HepG2 (cell line): ENCODE data around the gene PXMP2. TPM values are rescaled to one million over a fixed set of nuclear protein-coding genes. Genes with fewer than 3 reads are reported as not detected.

Source experiments
- ATAC-seq: fragments of 200-7000 bp; cut with Tn5 transposase; 3 replicates; pipeline ENCODE4 v1.9.1; 2020; ENCODE audit warnings: mild to moderate bottlenecking, moderate library complexity
- BruUV-seq: library from RNA; stranded (reverse); fragments of 400-500 nt; replicated peaks from 2 replicates; lab custom pipeline; 2021; lab: Mats Ljungman, UMichigan
- CTCF ChIA-PET: fragments of 300-600 bp; formaldehyde crosslinking; extraction: SDS; loops from one replicate; lab custom pipeline; 2021; ENCODE audit warnings: low total read pairs, inconsistent platforms, low intra/inter-chr PET ratio; lab: Yijun Ruan, JAX
- POLR2A ChIA-PET: fragments of 350-600 bp; sonication (Branson Sonifier 250); formaldehyde crosslinking; loops from one replicate; lab custom pipeline; 2020; ENCODE audit warnings: antibody characterized with exemption, inconsistent platforms; lab: Yijun Ruan, JAX
- DNase-seq: peaks from one replicate; pipeline ENCODE4 v3.0.0-alpha.2; 2015; ENCODE audit warnings: low spot score
- FAIRE-seq: peaks from 3 replicates; lab custom pipeline; 2011; peaks lifted over from hg19 to GRCh38; lab: Jason Lieb, UNC
- H2AFZ ChIP-seq: one replicate; pipeline ENCODE4 v1.6.1; 2011; ENCODE audit warnings: low read length, inconsistent platforms
- H3K27ac ChIP-seq: fragments of 300-600 bp; 3 replicates; pipeline ENCODE4 v1.8.0; 2011; ENCODE audit warnings: mixed run types, mild to moderate bottlenecking, mixed read lengths, low read length, inconsistent platforms; ENCODE audit not compliant: insufficient read depth; ENCODE audit errors: extremely low read length
- H3K27me3 ChIP-seq, 2 experiments: fragments of 200-600 bp in 1 of 2; 2 replicates in 1 of 2; 3 replicates in 1 of 2; pipeline versions ENCODE4 v1.6.0 to v1.8.0; 2011; ENCODE audit warnings: low read length in 2 of 2, mild to moderate bottlenecking in 2 of 2, moderate library complexity in 2 of 2, inconsistent platforms in 1 of 2; ENCODE audit not compliant: insufficient read depth in 2 of 2, control insufficient read depth in 1 of 2
- H3K36me3 ChIP-seq, 2 experiments: fragments of 200-600 bp in 1 of 2; replicated peaks in 1 of 2; 2 replicates in 1 of 2; 3 replicates in 1 of 2; pipeline versions ENCODE4 v1.5.1 to v1.8.0; 2011; ENCODE audit warnings: low read length in 2 of 2, inconsistent platforms in 1 of 2; ENCODE audit not compliant: insufficient read depth in 2 of 2, control insufficient read depth in 1 of 2
- H3K4me1 ChIP-seq: 2 replicates; pipeline ENCODE4 v1.5.1; 2012; ENCODE audit warnings: low read length, inconsistent platforms; ENCODE audit not compliant: insufficient read depth
- H3K4me2 ChIP-seq: 2 replicates; pipeline ENCODE4 v1.6.0; 2011; ENCODE audit warnings: low read depth, low read length, inconsistent platforms
- H3K4me3 ChIP-seq, 3 experiments: fragments of 200-600 bp in 1 of 3; sonication (generic), shearing (Covaris generic) in 1 of 3; replicated peaks in 1 of 3; 2 replicates each; pipeline ENCODE4 v1.5.1; 2011 to 2016; ENCODE audit warnings: low read length in 3 of 3, inconsistent platforms in 2 of 3, low read depth in 2 of 3, mild to moderate bottlenecking in 2 of 3, control low read depth in 1 of 3, mixed read lengths in 1 of 3; ENCODE audit not compliant: insufficient read depth in 1 of 3
- H3K79me2 ChIP-seq: one replicate; pipeline ENCODE4 v1.6.1; 2011; ENCODE audit warnings: low read length, inconsistent platforms; ENCODE audit not compliant: insufficient read depth
- H3K9ac ChIP-seq: 2 replicates; pipeline ENCODE4 v1.6.0; 2011; ENCODE audit warnings: mild to moderate bottlenecking, low read depth, low read length, inconsistent platforms; ENCODE audit not compliant: insufficient read depth
- H3K9me3 ChIP-seq: 2 replicates; pipeline ENCODE4 v1.5.1; 2012; ENCODE audit warnings: mild to moderate bottlenecking, low read length
- H4K20me1 ChIP-seq: 2 replicates; pipeline ENCODE4 v1.6.0; 2011; ENCODE audit warnings: inconsistent platforms, mild to moderate bottlenecking, low read length, moderate library complexity; ENCODE audit not compliant: insufficient read depth
- EHMT2 ChIP-seq: fragments of 200-600 bp; sonication (generic); IDR thresholded peaks from 2 replicates; pipeline ENCODE4 v1.7.0; 2017; ENCODE audit warnings: antibody characterized with exemption, low read depth, low read length, borderline replicate concordance
- FOXA1 ChIP-seq, 2 experiments: fragments of 450-650 bp in 1 of 2; sonication (generic) in 1 of 2; formaldehyde crosslinking in 1 of 2; IDR thresholded peaks; 2 replicates each; pipeline versions ENCODE4 v1.4.0 to v1.6.1; 2016 to 2020; ENCODE audit warnings: missing genetic modification reagents in 1 of 2
- TRIM24 ChIP-seq: sonication (generic); formaldehyde crosslinking; IDR thresholded peaks from 2 replicates; pipeline ENCODE4 v1.8.0; 2022; ENCODE audit warnings: mild to moderate bottlenecking, missing genetic modification reagents
- ZFP36L1 ChIP-seq: sonication (generic); formaldehyde crosslinking; IDR thresholded peaks from 2 replicates; pipeline ENCODE4 v1.8.0; 2022; ENCODE audit warnings: mild to moderate bottlenecking, missing genetic modification reagents, moderate library complexity
- ZFP62 ChIP-seq: sonication (generic); formaldehyde crosslinking; IDR thresholded peaks from 2 replicates; pipeline ENCODE4 v1.4.0; 2020; ENCODE audit warnings: missing genetic modification reagents
- ZNF121 ChIP-seq: sonication (generic); formaldehyde crosslinking; IDR thresholded peaks from 2 replicates; pipeline ENCODE4 v1.5.0; 2020; ENCODE audit warnings: mild to moderate bottlenecking, missing genetic modification reagents
- ZNF20 ChIP-seq: sonication (generic); formaldehyde crosslinking; IDR thresholded peaks from 2 replicates; pipeline ENCODE4 v1.4.0; 2020; ENCODE audit warnings: mild to moderate bottlenecking, moderate library complexity, missing genetic modification reagents
- ZNF496 ChIP-seq: sonication (generic); formaldehyde crosslinking; IDR thresholded peaks from 2 replicates; pipeline ENCODE4 v1.8.1; 2023; ENCODE audit warnings: mild to moderate bottlenecking, moderate library complexity, missing genetic modification reagents; ENCODE audit not compliant: insufficient replicate concordance
- ZSCAN21 ChIP-seq: sonication (generic); formaldehyde crosslinking; IDR thresholded peaks from 2 replicates; pipeline ENCODE4 v1.8.0; 2022; ENCODE audit warnings: mild to moderate bottlenecking, missing genetic modification reagents, moderate library complexity, borderline replicate concordance
- WGBS: methylation state at CpG from one replicate; pipeline ENCODE4 v1.1.6; 2017; ENCODE audit warnings: low lambda C conversion rate; 5-methylcytosine and 5-hydroxymethylcytosine counted together
- in situ Hi-C: cut with HindIII; loops from 2 replicates; pipeline ENCODE4 v1.10.0; 2017; ENCODE audit warnings: low pct_unique_long_range_greater_than_20kb; ENCODE audit not compliant: extremely low pct_ligation_motif_present
- intact Hi-C: fragments of 100-400 bp; cut with micrococcal nuclease; formaldehyde crosslinking; loops from one replicate; pipeline ENCODE4 v1.10.0; 2022; ENCODE audit not compliant: unreplicated experiment
- polyA plus RNA-seq, 8 experiments: library from polyadenylated mRNA; depleted of rRNA in 3 of 8; stranded (reverse) in 7 of 8; unstranded in 1 of 8; fragments of >200 nt; fragmentation: Illumina TruSeq in 4 of 8; extraction: Trizol in 4 of 8; gene quantifications; 2 replicates each; pipeline versions ENCODE4 v1.2.1 to v1.2.3, GENCODE V29; 2011 to 2016; ENCODE audit warnings: low read depth in 4 of 8, missing spikeins in 1 of 8, mixed read lengths in 1 of 8; ENCODE audit not compliant: insufficient read depth in 1 of 8
- total RNA-seq, 5 experiments: library from RNA; depleted of rRNA; stranded (reverse); fragments of >200 nt; fragmentation: Illumina TruSeq; extraction: Trizol; gene quantifications; 2 replicates each; pipeline ENCODE4 v1.2.3, GENCODE V29; 2016; ENCODE audit warnings: low read depth in 1 of 5
- TF ChIP-seq, protein P1 (sequence below): sonication (generic); formaldehyde crosslinking; IDR thresholded peaks from 2 replicates; pipeline ENCODE4 v1.5.0; 2020; ENCODE audit warnings: mild to moderate bottlenecking, missing genetic modification reagents
- TF ChIP-seq, protein P2 (sequence below): sonication (generic); formaldehyde crosslinking; IDR thresholded peaks from 2 replicates; pipeline ENCODE4 v1.4.0; 2020; ENCODE audit warnings: mild to moderate bottlenecking, missing genetic modification reagents
- TF ChIP-seq, protein P3 (sequence below): sonication (generic); formaldehyde crosslinking; IDR thresholded peaks from 2 replicates; pipeline ENCODE4 v1.9.0; 2021; ENCODE audit warnings: missing genetic modification reagents, borderline replicate concordance

The PXMP2 gene
- total and polyA plus RNA-seq, 2 of the 13 experiments (the other 11 are each of a cell fraction or from before 2014, with no cell fraction given): 25.5 to 42.9 TPM

DNA sequence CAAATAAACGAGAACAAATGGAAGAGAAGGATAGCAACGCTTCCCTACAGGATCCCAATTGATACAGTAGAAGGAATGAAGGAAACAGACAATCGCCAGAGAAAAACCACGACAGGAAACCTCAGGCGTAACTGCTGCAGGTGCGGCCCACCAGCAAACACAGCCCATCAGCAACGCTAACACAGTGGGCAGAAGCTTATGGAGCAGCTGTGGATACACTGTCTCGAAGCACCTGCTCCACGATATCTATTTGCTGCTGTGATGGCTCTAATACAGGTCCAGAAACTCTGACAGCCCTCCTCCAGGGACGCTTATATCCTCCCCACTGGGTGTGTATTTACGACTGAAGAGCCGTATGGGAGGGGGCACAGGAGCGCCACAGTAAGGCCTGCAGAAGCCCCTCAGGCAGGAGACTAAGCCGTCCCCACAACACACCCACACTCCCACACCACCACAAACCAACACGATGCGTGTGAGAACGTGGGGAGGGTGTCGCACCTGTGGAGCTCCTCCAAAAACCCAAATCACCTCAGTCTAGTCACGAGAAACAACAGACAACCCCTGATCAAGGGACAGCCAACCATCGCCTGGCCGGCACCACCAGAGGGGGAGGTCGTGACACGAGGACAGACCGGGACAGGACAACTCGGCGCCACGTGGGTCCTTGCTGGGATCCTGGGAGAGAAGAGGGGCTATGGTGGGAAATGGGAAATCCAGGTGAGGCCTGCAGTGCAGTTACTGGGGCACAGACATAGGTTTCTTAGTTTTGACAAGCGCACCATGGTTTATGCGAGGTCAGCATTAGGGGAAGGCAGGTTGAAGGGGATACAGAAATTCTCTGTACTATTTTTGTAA, 24.3 kb upstream of the PXMP2 start (continued):
- no peak for TF ChIP-seq ZSCAN21 (CRISPR knock-in tag)

DNA sequence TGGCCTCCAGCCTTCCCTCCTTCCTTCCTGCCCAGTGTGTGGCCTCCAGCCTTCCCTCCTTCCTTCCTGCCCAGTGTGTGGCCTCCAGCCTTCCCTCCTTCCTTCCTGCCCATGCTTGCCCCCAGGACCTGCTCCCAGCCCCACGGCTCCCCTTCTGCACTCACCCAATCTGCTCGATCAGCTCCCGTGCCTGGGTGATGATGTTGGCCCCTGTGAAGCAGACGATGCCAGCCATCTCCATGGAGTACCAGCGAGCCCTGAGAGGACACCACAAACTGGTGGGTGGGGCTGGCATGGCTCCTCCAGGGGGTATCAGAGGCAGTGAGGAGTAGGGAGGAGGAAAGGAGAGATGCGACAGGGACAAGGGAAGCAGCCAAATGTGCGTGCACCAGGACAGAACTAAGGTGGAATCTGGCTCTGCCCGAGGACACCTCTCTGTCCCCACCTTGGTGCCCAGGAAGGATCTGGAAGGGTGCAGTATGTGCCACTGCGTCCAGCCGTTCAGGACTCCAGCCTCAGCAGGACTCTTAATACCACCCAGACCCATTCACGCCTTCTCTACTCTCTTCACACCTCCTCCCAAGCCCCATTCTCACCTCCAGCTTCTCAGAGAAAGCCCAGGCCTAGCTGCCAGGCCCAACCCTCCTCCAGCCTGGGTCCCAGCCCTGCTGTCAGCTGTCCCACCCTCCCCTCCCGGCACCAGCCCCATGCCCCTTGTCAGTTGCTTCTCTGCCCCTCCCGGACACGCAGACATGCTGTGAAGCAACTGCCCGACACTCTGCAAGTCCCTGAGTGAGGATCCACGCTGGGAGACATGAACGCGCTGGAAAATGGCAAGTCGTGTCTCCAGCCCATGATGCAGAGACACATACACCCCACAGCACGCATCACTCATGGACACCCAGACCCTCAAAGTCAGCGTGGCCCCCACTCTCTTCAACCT, 22.9 kb upstream of the PXMP2 start:
- ChIA-PET POLR2A (no interaction called here), CTCF (no interaction called here)
- BruUV-seq: no TSS peak
- Histone ChIP-seq H3K79me2 (no peaks in the 10 kb centered on the region), H3K27me3 (no peaks in the 10 kb centered on the region), H3K36me3 (peaks cover 38 to 87% of the 10 kb centered on the region in 2 experiments), H3K4me2 (no peak overlapping the region), H3K27ac (no peak overlapping the region), H3K4me1 (no peaks in the 10 kb centered on the region), H4K20me1 (no peaks in the 10 kb centered on the region), H3K9me3 (no peaks in the 10 kb centered on the region), H3K4me3 (no peak overlapping the region)
- WGBS: 98% methylated on average over 21 of the region's 21 CpGs
- no peak for ATAC-seq
- in situ Hi-C loops: no loop called here
- intact Hi-C loops: no loop called here
- no peak for DNase-seq
- no peak for FAIRE-seq
- TF ChIP-seq, protein P1, sequence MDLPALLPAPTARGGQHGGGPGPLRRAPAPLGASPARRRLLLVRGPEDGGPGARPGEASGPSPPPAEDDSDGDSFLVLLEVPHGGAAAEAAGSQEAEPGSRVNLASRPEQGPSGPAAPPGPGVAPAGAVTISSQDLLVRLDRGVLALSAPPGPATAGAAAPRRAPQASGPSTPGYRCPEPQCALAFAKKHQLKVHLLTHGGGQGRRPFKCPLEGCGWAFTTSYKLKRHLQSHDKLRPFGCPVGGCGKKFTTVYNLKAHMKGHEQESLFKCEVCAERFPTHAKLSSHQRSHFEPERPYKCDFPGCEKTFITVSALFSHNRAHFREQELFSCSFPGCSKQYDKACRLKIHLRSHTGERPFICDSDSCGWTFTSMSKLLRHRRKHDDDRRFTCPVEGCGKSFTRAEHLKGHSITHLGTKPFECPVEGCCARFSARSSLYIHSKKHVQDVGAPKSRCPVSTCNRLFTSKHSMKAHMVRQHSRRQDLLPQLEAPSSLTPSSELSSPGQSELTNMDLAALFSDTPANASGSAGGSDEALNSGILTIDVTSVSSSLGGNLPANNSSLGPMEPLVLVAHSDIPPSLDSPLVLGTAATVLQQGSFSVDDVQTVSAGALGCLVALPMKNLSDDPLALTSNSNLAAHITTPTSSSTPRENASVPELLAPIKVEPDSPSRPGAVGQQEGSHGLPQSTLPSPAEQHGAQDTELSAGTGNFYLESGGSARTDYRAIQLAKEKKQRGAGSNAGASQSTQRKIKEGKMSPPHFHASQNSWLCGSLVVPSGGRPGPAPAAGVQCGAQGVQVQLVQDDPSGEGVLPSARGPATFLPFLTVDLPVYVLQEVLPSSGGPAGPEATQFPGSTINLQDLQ (CRISPR knock-in tag): no peak
- no peak for TF ChIP-seq ZFP36L1 (CRISPR knock-in tag)
- no peak for TF ChIP-seq ZNF496 (CRISPR knock-in tag)
- no peak for TF ChIP-seq ZNF121 (CRISPR knock-in tag)
- TF ChIP-seq ZNF20 (CRISPR knock-in tag): no peak
- TF ChIP-seq ZFP62: no peak
- TF ChIP-seq, protein P2, sequence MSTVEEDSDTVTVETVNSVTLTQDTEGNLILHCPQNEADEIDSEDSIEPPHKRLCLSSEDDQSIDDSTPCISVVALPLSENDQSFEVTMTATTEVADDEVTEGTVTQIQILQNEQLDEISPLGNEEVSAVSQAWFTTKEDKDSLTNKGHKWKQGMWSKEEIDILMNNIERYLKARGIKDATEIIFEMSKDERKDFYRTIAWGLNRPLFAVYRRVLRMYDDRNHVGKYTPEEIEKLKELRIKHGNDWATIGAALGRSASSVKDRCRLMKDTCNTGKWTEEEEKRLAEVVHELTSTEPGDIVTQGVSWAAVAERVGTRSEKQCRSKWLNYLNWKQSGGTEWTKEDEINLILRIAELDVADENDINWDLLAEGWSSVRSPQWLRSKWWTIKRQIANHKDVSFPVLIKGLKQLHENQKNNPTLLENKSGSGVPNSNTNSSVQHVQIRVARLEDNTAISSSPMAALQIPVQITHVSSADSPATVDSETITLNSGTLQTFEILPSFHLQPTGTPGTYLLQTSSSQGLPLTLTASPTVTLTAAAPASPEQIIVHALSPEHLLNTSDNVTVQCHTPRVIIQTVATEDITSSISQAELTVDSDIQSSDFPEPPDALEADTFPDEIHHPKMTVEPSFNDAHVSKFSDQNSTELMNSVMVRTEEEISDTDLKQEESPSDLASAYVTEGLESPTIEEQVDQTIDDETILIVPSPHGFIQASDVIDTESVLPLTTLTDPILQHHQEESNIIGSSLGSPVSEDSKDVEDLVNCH: no peak
- TF ChIP-seq EHMT2: no peak
- no peak for TF ChIP-seq TRIM24 (CRISPR knock-in tag)
- TF ChIP-seq FOXA1 (IDR thresholded peaks at IDR 0.05): no peak
- TF ChIP-seq FOXA1 (CRISPR knock-in tag; IDR thresholded peaks at IDR 0.05): no peak
- TF ChIP-seq, protein P3, sequence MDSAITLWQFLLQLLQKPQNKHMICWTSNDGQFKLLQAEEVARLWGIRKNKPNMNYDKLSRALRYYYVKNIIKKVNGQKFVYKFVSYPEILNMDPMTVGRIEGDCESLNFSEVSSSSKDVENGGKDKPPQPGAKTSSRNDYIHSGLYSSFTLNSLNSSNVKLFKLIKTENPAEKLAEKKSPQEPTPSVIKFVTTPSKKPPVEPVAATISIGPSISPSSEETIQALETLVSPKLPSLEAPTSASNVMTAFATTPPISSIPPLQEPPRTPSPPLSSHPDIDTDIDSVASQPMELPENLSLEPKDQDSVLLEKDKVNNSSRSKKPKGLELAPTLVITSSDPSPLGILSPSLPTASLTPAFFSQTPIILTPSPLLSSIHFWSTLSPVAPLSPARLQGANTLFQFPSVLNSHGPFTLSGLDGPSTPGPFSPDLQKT (CRISPR knock-in tag): no peak
- TF ChIP-seq, all 625 proteins: peak for 0
- H3K9ac ChIP-seq: no peak overlapping the region
- H2AFZ ChIP-seq: no peak overlapping the region
